ENCODE results near the gene GABRA5.

The GABRA5 gene

GRCh38 chr15:26934848-26935247, 68.0 kb downstream of the GABRA5 start:
- DNase-seq, result no peak

- no peak for DNase-seq
Measured at GRCh38 chr15:26935322-26935721, 68.5 kb downstream of the GABRA5 start.

GRCh38 chr15:26936502-26936901, 69.6 kb downstream of the GABRA5 start:
- DNase-seq, result no peak

GRCh38 chr15:26937134-26937533, 70.3 kb downstream of the GABRA5 start:
- DNase-seq, result no peak

GRCh38 chr15:26939398-26939797, 72.5 kb downstream of the GABRA5 start:
- DNase-seq, result no peak

GRCh38 chr15:26941489-26941888, 74.6 kb downstream of the GABRA5 start:
- DNase-seq, result no peak

GRCh38 chr15:26943866-26944265, 77.0 kb downstream of the GABRA5 start:
- no peak for DNase-seq

- no peak for DNase-seq
Measured at GRCh38 chr15:26945046-26945445, 78.2 kb downstream of the GABRA5 start.

GRCh38 chr15:26950001-26950400, 83.1 kb downstream of the GABRA5 start:
- DNase-seq, result no peak

- no peak for DNase-seq
Measured at GRCh38 chr15:26954403-26954802, 87.5 kb downstream of the GABRA5 start.

- DNase-seq, result no peak
Measured at GRCh38 chr15:26967719-26968269, 100.9 kb downstream of the GABRA5 start.

- no peak for DNase-seq
Measured at GRCh38 chr15:26968806-26969205, 101.9 kb downstream of the GABRA5 start.

GRCh38 chr15:26970712-26971210, 103.9 kb downstream of the GABRA5 start, which contains the start of gene GABRG3:
Gene GABRG3 (plus strand): TSS chr15:26971181.
- no peak for DNase-seq

- DNase-seq, result no peak
Measured at GRCh38 chr15:26971271-26972018, 104.6 kb downstream of the GABRA5 start.

GRCh38 chr15:26972636-26973035, 105.8 kb downstream of the GABRA5 start:
- no peak for DNase-seq

GRCh38 chr15:26974120-26974780, 107.4 kb downstream of the GABRA5 start:
- DNase-seq, result no peak

GRCh38 chr15:26981492-26981891, 114.6 kb downstream of the GABRA5 start:
- DNase-seq, result no peak

GRCh38 chr15:26983822-26984221, 117.0 kb downstream of the GABRA5 start:
- no peak for DNase-seq

GRCh38 chr15:26985050-26985449, 118.2 kb downstream of the GABRA5 start:
- DNase-seq, result no peak

GRCh38 chr15:26996250-26996649, 129.4 kb downstream of the GABRA5 start:
- DNase-seq, result no peak
